ENCODE measurements around the gene CHRM5.

Gene CHRM5

GRCh38 chr15:33968224-33968623 lies at the start of gene CHRM5:
Gene CHRM5 (plus strand): TSS chr15:33968497. CDS start chr15:34062718, 94,221 bp downstream.
- no peak for DNase-seq

GRCh38 chr15:33923446-33923845 lies 44.9 kb upstream of the CHRM5 start:
- no peak for DNase-seq

GRCh38 chr15:33926260-33926659 lies 42.0 kb upstream of the CHRM5 start:
- DNase-seq, result no peak

GRCh38 chr15:33932734-33933133 lies 35.6 kb upstream of the CHRM5 start:
- no peak for DNase-seq

GRCh38 chr15:33934396-33934795 lies 33.9 kb upstream of the CHRM5 start:
- no peak for DNase-seq

GRCh38 chr15:33934921-33935320 lies 33.4 kb upstream of the CHRM5 start:
- no peak for DNase-seq

GRCh38 chr15:33941279-33942063 lies 26.8 kb upstream of the CHRM5 start:
- DNase-seq, result no peak

- DNase-seq, result no peak
Measured at GRCh38 chr15:33946152-33946551, 22.1 kb upstream of the CHRM5 start.

- no peak for DNase-seq
Measured at GRCh38 chr15:33955945-33956344, 12.4 kb upstream of the CHRM5 start.

- DNase-seq, result no peak
Measured at GRCh38 chr15:33956397-33956796, 11.9 kb upstream of the CHRM5 start.

- peak; percentile 31 to 55 for DNase-seq
Measured at GRCh38 chr15:33959844-33960548, 8.3 kb upstream of the CHRM5 start.

GRCh38 chr15:33960549-33960935 lies 7.8 kb upstream of the CHRM5 start:
- DNase-seq, result no peak

GRCh38 chr15:33963831-33964664 lies 4.2 kb upstream of the CHRM5 start:
- DNase-seq, result peak; percentile 26 to 31

- no peak for DNase-seq
Measured at GRCh38 chr15:33964665-33965040, 3.6 kb upstream of the CHRM5 start.

- DNase-seq, result no peak
Measured at GRCh38 chr15:33968821-33969220, 524 bp downstream of the CHRM5 start.

- DNase-seq, result no peak
Measured at GRCh38 chr15:33971811-33972210, 3.5 kb downstream of the CHRM5 start.

- DNase-seq, result peak; percentile 1 to 5
Measured at GRCh38 chr15:33975022-33975565, 6.8 kb downstream of the CHRM5 start.

GRCh38 chr15:33980159-33980558 lies 11.9 kb downstream of the CHRM5 start:
- no peak for DNase-seq

- DNase-seq, result no peak
Measured at GRCh38 chr15:33982516-33982915, 14.2 kb downstream of the CHRM5 start.

GRCh38 chr15:33985287-33985686 lies 17.0 kb downstream of the CHRM5 start:
- DNase-seq, result no peak

- no peak for DNase-seq
Measured at GRCh38 chr15:33985751-33986150, 17.5 kb downstream of the CHRM5 start.

- no peak for DNase-seq
Measured at GRCh38 chr15:33987444-33987843, 19.1 kb downstream of the CHRM5 start.

GRCh38 chr15:33988384-33988783 lies 20.1 kb downstream of the CHRM5 start:
- DNase-seq, result no peak

Data from Kasumi-1 (cell line).